Stimulated activated CD4-positive, alpha-beta T cell treated with anti-CD3 and anti-CD28 coated beads, TNF-alpha, amount 100 ng/mL, for 4 hours (primary cell): ENCODE data around the gene LRP10.

ENCODE experiments used
- DNase-seq, 3 experiments: peaks; one replicate each; pipeline ENCODE4 v3.0.0-alpha.2; 2020; ENCODE audit warnings: low read depth in 3 of 3

LRP10 gene

DNA sequence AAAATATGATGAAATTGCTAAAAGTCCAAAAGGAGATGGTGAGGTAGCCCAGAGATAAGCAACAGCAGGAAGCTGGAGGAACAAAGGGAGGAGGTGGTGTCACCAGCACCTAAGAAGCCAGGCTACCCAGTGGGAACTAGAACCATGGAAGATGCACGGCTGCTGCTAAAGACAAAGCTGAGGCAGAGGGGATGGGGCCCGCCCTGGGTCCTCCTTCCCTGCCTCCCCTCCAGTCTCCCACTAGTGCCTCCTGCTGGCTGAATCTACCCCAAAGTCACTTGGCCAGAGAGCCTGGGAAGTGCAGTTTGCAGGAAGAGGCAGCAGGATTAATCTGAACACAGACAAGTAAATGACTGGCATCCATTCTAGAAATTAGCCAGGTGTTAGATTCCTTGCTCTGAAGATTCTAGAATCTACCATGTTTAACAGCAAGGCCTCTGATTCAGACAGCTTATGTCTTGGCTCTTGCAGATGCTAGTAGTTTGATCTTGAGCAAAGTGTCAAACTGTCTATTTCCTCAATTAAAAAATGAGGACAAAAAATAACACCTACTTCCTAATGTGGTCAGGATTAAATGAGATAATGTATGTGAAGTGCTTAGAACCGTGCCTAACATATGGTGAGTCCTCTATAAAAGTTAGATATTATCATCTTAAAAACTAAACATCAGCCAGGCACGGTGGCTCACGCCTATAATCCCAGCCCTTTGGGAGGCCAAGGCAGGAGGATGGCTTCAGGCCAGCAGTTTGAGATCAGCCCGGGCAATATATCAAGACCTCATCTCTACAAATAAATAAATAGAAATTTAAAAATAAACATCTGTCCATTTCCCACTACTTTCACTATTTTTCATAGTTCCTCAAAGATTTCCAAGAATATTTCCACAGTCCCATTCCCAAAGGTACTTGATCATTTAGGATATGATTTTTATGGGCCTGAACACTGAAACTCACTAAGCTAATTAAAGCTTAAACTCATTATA, 5.8 kb upstream of the LRP10 start:
- no peak for DNase-seq

DNA sequence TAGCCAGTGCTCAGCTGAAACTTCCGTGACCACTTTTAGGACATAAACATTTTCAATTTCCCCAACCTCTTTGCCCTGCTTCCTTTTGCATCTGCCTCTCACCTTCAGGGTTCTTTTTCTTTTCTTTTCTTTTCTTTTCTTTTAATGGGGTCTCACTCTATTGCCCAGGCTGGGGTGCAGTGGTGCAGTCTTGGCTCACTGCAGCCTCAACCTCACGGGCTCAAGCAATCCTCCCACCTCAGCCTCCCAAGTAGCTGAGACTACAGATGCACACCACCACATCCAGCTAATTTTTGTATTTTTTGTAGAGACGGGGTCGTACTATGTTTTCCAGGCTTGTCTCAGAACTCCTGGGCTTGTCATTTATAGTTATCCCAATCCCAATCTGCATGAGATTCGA, 4.7 kb upstream of the LRP10 start:
- no peak for DNase-seq

DNA sequence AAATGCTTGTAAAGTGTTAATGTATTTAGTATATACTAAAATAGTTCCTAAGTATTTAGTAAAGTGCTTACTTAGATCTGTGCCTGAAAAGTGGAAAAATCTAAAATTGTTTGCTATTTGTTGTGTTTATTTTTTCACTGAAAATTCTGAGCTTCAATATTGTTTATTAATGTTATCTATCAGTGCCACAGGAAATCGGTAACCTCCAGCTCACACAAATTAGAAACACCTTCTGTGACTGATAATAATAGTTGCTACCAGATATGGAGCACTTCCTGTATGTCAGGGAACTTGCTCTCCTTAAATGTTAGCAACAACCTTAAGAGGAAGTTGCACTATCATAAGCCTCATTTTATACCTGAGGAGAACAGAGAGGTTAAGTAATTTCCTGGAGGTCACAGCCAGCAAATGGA, 723 bp upstream of the LRP10 start:
- no peak for DNase-seq

DNA sequence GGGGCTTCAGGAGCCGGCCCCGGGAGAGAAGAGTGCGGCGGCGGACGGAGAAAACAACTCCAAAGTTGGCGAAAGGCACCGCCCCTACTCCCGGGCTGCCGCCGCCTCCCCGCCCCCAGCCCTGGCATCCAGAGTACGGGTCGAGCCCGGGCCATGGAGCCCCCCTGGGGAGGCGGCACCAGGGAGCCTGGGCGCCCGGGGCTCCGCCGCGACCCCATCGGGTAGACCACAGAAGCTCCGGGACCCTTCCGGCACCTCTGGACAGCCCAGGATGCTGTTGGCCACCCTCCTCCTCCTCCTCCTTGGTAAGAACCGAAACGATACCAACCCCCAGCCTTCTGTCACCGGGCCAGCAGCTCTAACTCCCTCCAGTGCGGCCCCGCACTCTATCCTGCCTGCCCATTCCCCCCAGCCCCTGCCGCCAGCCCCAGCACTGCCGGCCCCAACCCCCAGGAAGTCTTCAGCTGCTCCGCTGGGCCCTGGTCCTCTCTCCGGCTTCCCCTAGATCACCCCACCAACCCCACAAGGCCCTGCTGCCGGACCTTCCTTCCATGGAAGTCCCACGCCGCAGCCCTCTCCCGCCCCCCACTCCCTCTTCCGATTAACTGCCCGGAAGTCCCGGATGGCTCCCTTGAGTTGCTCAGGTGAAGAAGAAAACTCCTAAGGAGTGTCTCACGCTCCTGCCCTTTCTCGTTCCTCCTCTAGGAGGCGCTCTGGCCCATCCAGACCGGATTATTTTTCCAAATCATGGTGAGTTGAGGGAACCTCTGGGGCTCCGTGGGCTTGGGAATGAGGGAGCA, 693 bp downstream of the LRP10 start:
- DNase-seq, result peak; percentile 49 to 52 (median 52)

DNA sequence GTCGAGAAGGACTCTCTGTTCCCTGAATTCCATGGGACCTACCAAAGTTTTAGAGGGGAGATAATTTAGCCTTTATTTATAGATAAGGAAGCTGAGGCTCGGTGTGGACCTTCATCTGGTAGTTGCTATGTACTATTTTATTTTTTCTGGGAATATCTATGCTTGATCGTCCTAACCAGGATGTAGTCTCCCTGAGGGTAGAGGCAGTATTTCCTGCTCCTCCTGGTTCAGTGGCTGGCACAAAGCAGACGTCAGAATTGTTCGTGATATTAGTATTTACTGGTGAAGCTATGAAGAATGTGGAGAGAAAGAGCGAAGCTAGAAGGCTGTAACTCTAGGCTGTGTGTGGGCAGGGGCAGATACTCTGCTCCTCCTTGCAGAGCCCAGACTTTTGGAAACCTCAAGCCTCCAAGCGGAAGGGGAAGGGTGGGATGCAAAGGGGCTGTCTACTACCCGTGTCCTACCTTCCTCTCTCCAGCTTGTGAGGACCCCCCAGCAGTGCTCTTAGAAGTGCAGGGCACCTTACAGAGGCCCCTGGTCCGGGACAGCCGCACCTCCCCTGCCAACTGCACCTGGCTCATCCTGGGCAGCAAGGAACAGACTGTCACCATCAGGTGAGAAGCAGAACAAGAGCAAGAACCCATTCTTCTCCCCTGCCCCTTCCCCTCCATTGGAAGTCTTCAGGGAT, 1.4 kb downstream of the LRP10 start:
- DNase-seq, result no peak

DNA sequence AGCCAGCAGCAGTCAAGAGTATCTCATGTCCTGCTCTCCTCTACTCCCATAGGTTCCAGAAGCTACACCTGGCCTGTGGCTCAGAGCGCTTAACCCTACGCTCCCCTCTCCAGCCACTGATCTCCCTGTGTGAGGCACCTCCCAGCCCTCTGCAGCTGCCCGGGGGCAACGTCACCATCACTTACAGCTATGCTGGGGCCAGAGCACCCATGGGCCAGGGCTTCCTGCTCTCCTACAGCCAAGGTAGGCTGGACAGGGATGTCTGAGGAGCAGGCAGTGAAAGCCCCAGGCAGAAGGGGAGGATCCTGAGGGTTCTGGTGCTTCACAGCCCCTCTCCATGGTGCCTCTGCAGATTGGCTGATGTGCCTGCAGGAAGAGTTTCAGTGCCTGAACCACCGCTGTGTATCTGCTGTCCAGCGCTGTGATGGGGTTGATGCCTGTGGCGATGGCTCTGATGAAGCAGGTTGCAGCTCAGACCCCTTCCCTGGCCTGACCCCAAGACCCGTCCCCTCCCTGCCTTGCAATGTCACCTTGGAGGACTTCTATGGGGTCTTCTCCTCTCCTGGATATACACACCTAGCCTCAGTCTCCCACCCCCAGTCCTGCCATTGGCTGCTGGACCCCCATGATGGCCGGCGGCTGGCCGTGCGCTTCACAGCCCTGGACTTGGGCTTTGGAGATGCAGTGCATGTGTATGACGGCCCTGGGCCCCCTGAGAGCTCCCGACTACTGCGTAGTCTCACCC, 3.6 kb downstream of the LRP10 start:
- DNase-seq, result no peak

DNA sequence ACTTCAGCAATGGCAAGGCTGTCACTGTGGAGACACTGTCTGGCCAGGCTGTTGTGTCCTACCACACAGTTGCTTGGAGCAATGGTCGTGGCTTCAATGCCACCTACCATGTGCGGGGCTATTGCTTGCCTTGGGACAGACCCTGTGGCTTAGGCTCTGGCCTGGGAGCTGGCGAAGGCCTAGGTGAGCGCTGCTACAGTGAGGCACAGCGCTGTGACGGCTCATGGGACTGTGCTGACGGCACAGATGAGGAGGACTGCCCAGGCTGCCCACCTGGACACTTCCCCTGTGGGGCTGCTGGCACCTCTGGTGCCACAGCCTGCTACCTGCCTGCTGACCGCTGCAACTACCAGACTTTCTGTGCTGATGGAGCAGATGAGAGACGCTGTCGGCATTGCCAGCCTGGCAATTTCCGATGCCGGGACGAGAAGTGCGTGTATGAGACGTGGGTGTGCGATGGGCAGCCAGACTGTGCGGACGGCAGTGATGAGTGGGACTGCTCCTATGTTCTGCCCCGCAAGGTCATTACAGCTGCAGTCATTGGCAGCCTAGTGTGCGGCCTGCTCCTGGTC, 4.3 kb downstream of the LRP10 start:
- no peak for DNase-seq

DNA sequence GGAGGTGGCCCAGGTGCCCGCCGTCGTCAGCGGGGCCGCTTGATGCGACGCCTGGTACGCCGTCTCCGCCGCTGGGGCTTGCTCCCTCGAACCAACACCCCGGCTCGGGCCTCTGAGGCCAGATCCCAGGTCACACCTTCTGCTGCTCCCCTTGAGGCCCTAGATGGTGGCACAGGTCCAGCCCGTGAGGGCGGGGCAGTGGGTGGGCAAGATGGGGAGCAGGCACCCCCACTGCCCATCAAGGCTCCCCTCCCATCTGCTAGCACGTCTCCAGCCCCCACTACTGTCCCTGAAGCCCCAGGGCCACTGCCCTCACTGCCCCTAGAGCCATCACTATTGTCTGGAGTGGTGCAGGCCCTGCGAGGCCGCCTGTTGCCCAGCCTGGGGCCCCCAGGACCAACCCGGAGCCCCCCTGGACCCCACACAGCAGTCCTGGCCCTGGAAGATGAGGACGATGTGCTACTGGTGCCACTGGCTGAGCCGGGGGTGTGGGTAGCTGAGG, 5.5 kb downstream of the LRP10 start:
- DNase-seq, result no peak

DNA sequence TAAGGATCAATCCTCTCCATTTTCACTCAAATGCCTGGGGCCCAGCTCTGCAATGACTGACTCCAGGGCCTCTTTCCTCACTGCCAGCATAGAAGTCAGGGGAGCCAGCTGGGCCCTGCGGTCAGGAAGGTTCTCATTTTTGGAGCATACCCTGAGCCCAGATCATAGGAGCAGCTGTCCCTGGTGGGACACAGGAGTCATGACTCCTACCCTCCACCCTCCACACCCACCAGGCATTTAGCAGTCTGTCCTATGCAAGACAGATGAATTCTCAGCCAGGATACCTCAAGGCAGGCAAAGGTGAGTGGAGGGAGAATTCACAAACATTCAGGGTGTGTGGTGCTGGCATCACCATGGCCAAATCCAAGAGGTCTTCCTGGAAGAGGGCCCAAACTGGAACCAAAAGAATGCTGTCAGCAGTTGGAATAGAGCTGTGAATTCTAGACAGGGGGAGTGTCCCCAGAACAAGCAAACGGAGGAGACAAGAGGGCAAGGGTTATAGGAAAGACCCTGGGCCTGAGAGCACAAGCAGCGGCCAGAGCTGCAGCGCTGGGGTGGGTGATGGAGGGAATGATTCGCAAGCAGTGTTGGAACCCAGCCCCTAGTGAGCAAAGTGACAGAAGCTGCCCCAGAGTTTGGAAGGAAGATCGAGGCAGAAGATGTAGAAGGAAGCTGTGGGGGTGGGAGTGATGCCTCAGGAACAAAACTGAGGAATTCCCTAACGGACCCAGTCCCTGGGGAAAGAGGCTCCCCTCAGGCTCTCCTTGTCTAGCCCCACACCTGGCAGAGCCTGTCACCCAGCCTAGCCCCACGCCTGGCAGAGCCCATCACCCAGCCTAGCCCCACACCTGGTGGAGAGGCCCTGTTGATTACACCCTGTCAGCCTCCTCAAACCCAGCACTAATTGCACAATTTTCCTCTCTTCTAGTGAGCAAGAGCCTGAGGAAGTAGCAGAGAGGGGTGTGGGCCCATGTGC, 7.0 kb downstream of the LRP10 start:
- no peak for DNase-seq

DNA sequence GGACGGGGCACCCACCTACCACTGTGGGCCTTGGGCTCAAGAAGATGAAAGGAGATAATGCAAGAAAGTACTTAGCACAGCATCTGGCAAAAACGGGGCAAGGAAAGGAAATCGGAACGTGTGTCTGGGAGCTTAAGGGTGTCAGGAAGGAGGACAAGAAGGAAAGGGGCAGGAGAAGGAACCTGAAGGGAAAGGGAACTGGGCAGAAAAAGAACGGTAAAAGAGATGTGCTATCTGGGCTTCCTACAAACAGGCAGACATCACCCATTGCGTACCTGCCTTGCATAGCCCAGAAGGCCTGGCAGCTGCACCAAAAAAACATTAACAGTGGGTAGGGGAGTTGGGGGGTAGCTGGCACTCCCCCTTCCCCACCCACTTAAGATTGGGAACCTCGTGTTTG, 10.5 kb downstream of the LRP10 start:
- no peak for DNase-seq

DNA sequence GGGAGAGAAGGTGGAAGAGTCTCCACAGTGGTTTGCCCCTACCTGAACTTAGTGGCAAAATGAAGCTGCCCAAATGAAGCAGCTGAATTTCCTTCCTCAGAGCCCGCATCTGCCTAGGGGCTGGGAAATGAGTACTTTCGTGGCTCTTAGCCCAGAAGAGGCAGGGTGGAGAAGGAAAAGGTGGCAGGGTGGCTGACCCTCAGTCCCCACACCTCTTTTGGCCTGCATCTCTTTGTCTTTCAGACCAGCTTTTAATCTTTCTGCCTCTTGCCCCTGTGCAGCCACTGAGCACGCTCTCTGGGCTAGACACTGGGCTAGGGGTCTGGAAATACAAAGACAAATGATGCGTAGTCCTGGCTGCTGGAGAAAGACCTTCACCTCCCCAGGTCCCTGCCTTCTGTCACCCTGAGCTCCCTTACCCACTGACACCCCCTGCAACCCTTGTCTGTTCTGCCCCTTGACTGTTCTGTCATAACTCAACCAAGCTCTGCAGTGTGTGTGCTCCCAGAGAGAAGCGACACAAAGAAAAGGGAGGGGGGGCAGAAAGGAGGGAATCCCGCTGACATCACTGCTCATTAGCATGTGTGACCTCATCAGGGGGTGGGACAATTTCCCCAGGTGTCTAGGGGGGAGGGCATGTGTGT, 11.1 kb downstream of the LRP10 start:
- DNase-seq, result peak in 2 of 3 experiments; percentile 44 to 45

DNA sequence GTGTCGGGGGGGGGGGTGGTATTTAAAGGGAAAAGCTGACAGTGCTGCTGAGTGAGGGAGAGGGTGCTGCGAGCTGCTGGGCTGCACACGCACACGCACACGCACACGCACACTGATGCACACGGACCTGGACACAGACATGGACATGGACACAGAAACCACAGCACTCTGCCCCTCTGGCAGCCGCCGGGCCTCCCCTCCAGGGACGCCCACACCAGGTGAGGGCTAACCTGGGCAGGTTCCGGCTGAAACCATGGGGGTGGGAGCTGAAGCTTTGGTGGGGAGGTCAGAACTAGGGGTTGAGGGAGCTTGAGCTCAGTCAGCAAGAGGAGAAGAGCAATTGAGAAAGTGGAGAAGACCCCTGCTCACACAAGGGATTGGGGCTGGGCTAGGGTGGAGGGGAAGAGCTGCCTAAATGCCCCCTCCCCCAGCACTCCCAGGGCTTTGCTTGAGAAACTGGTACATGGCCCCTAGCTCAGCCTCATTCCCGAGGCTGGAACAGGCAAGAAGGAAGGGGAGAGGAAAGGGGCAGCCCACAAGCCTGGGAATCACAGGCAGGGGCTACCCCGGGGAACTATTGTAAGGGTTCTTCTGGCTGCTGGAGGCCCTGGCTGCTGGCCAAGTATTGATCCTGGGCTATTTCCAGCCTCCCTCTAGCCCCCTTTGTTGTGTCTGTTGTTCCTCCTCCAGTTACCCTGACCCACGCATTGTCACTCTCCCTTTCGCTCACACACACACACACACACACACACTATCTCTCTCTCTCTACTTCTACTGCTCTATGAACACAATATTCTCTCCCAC, 11.8 kb downstream of the LRP10 start, which contains the start of gene REM2:
TSS of gene REM2 (plus strand) at position 50 of the 804 bp plus-strand sequence. CDS start at position 116, 66 bp downstream.
- no peak for DNase-seq

DNA sequence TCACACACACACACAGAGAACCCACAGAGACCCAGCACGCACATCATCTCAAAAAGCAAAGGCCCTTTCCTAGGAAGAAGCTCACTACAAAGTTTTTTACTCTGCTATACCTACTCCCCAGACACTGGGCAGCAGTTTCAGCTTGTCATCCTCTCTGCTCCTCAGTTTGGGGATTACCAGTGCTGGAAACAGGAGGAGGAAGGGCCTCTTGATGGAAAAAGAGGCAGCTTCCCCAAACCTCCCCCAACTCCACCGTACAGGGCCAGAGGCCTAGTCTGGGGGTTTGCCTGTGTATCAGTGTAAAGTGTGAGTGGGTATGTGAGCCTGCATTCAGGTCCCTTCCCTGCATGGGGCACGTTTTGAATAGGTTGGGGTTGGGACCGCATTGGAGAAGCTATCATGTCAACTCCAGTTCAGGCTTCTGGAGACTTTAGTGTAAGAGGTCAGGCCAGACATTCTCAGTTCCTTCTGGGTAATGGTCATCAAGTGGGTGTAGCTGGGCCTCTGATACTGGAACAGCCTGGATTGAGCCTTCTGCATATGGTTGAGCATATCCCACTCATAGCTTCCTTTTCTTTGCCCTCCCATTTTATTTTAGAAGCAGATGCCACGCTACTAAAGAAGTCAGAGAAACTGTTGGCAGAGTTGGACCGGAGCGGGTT, 12.7 kb downstream of the LRP10 start:
- no peak for DNase-seq

DNA sequence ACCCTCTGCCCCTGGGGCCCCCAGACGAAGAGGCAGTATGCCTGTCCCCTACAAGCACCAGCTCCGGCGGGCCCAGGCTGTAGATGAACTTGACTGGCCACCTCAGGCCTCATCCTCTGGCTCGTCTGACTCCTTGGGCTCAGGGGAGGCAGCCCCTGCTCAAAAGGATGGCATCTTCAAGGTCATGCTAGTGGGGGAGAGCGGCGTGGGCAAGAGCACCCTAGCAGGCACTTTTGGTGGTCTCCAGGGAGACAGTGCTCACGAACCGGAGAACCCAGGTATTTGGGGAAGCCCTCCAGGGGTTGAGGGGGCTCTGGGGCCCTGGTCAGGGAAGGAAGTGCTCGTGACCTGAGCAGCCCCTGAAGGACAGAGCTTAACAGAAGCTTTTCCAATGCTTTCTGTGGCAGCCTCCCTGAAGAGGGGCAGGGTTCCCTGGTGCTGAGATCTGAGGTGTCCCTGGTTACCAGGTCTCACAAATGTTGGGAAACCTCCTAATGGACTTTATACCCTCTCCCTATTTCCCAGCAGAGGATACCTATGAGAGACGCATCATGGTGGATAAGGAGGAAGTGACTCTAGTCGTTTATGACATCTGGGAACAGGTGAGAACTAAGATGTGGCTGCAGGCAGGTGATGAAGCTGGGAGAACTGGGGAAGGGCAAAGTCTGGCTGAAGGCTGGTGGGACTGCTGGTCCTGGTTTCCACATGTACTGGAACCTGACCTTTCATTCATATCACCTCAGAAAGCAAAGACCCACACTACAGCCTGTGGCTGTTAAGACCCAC, 13.4 kb downstream of the LRP10 start:
- DNase-seq, result no peak

DNA sequence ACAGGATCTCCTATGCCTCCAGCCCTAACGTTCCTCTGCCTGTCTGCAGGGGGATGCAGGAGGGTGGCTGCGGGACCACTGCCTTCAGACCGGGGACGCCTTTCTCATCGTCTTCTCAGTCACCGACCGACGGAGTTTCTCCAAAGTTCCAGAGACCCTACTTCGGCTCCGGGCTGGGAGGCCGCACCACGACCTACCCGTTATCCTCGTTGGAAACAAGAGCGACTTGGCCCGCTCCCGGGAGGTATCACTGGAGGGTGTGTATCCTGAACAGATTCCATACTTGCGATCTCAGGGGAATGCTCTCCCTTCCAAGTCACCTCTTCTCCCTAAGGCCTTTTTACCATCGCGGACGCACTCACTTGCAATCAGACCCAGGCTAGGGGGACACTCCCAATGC, 14.4 kb downstream of the LRP10 start:
- no peak for DNase-seq

DNA sequence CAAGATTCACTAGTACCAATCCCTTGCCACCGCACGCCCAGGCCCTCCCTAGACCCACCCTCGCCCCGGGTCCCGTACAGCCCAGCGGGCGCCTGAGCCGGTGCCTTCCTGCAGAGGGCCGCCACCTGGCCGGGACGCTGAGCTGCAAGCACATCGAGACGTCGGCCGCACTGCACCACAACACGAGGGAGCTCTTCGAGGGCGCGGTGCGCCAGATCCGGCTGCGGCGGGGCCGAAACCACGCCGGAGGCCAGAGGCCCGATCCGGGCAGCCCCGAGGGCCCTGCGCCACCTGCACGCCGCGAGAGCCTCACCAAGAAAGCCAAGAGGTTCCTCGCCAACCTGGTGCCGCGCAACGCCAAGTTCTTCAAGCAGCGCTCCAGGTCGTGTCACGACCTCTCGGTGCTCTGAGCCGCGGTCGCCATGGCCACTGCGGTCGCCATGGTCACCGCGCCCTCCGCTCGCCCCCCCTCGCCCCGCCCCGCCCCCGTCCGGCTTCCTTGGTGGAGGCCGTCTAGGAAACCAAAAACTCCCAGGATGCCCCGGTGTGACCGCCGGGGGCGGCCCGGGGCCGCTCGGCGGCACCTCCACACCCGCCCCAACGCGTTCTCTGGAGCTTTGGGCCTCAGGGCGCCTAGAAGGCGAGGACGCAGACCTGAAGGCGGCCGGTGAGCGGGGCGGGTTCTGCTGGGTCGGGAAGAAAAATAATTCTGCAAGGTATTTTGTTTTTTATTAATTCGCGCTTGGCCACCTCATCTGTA, 15.1 kb downstream of the LRP10 start:
- DNase-seq, result peak; percentile 50 to 60 (median 53)
